H9 (cell line): ENCODE results near the gene METTL25B. TPM values are rescaled to one million over a fixed set of nuclear protein-coding genes. Genes with fewer than 3 reads are reported as not detected.
A peak's percentile ranks its signal among the peaks of the same experiment; 100 is the strongest.

Source experiments
- DNase-seq: peaks from one replicate; pipeline ENCODE4 v3.0.0-alpha.2; 2017
- H2AFZ ChIP-seq: one replicate; pipeline ENCODE4 v1.6.1; 2013; ENCODE audit warnings: mild to moderate bottlenecking, low read length, control low read depth, moderate library complexity
- H2AK5ac ChIP-seq: 2 replicates; pipeline ENCODE4 v1.6.1; 2013; ENCODE audit warnings: low read length, control low read depth, mixed read lengths; ENCODE audit not compliant: insufficient read length
- H2BK120ac ChIP-seq: one replicate; pipeline ENCODE4 v1.6.1; 2013; ENCODE audit warnings: low read depth, mild to moderate bottlenecking, low read length, control low read depth, inconsistent platforms; ENCODE audit not compliant: poor library complexity, severe bottlenecking
- H2BK12ac ChIP-seq: 2 replicates; pipeline ENCODE4 v1.6.1; 2013; ENCODE audit warnings: low read length, control low read depth, mixed read lengths, low read depth; ENCODE audit not compliant: insufficient read length
- H2BK15ac ChIP-seq: 2 replicates; pipeline ENCODE4 v1.6.1; 2013; ENCODE audit warnings: low read depth, low read length, control low read depth
- H2BK20ac ChIP-seq: one replicate; pipeline ENCODE4 v1.6.1; 2013; ENCODE audit warnings: low read depth, mild to moderate bottlenecking, low read length, control low read depth, inconsistent platforms; ENCODE audit not compliant: poor library complexity, severe bottlenecking
- H2BK5ac ChIP-seq: 2 replicates; pipeline ENCODE4 v1.6.1; 2013; ENCODE audit warnings: low read length, control low read depth, mixed read lengths; ENCODE audit not compliant: insufficient read length
- H3K14ac ChIP-seq: 2 replicates; pipeline ENCODE4 v1.6.1; 2013; ENCODE audit warnings: low read length, control low read depth; ENCODE audit not compliant: insufficient read depth
- H3K18ac ChIP-seq: 2 replicates; pipeline ENCODE4 v1.6.1; 2013; ENCODE audit warnings: low read depth, mild to moderate bottlenecking, mixed read lengths, low read length, control low read depth; ENCODE audit not compliant: insufficient read length
- H3K23ac ChIP-seq: 2 replicates; pipeline ENCODE4 v1.6.1; 2013; ENCODE audit warnings: low read length, control low read depth, mixed read lengths, low read depth; ENCODE audit not compliant: insufficient read length
- H3K23me2 ChIP-seq: 2 replicates; pipeline ENCODE4 v1.6.1; 2013; ENCODE audit warnings: low read depth, mild to moderate bottlenecking, mixed read lengths, low read length, control low read depth; ENCODE audit not compliant: insufficient read length, poor library complexity, severe bottlenecking
- H3K27ac ChIP-seq: 2 replicates; pipeline ENCODE4 v1.5.1; 2013; ENCODE audit warnings: low read length, control low read depth, mixed read lengths, low read depth; ENCODE audit not compliant: insufficient read length
- H3K27me3 ChIP-seq: 2 replicates; pipeline ENCODE4 v1.6.1; 2013; ENCODE audit warnings: low read length, control low read depth, inconsistent platforms; ENCODE audit not compliant: insufficient read depth
- H3K4ac ChIP-seq: 2 replicates; pipeline ENCODE4 v1.6.1; 2013; ENCODE audit warnings: low read depth, mild to moderate bottlenecking, control low read depth, inconsistent platforms, low read length, moderate library complexity
- H3K4me1 ChIP-seq: 2 replicates; pipeline ENCODE4 v1.6.1; 2013; ENCODE audit warnings: low read length, control low read depth, inconsistent platforms; ENCODE audit not compliant: insufficient read depth
- H3K4me2 ChIP-seq: 2 replicates; pipeline ENCODE4 v1.6.1; 2013; ENCODE audit warnings: low read length, control low read depth, mixed read lengths; ENCODE audit not compliant: insufficient read length, insufficient read depth
- H3K56ac ChIP-seq: 2 replicates; pipeline ENCODE4 v1.6.1; 2013; ENCODE audit warnings: low read depth, mild to moderate bottlenecking, mixed read lengths, low read length, control low read depth; ENCODE audit not compliant: insufficient read length
- H3K79me1 ChIP-seq: 2 replicates; pipeline ENCODE4 v1.6.1; 2013; ENCODE audit warnings: low read depth, mild to moderate bottlenecking, moderate library complexity, low read length, control low read depth, inconsistent platforms; ENCODE audit not compliant: insufficient read depth, poor library complexity, severe bottlenecking
- H3K79me2 ChIP-seq: 2 replicates; pipeline ENCODE4 v1.6.1; 2013; ENCODE audit warnings: low read length, control low read depth, inconsistent platforms; ENCODE audit not compliant: insufficient read depth
- H3K9ac ChIP-seq: 2 replicates; pipeline ENCODE4 v1.6.1; 2013; ENCODE audit warnings: low read length, control low read depth, mixed read lengths; ENCODE audit not compliant: insufficient read length; ENCODE audit errors: extremely low read depth
- H3K9me3 ChIP-seq: one replicate; pipeline ENCODE4 v1.6.1; 2013; ENCODE audit warnings: low read depth, low read length, inconsistent platforms; ENCODE audit not compliant: control insufficient read depth
- H3T11ph ChIP-seq: one replicate; pipeline ENCODE4 v1.6.1; 2013; ENCODE audit warnings: mild to moderate bottlenecking, low read length, control low read depth, inconsistent platforms
- H4K20me1 ChIP-seq: one replicate; pipeline ENCODE4 v1.6.1; 2013; ENCODE audit not compliant: control insufficient read depth, insufficient read length, insufficient read depth
- H4K5ac ChIP-seq: 2 replicates; pipeline ENCODE4 v1.6.1; 2013; ENCODE audit warnings: low read depth, mild to moderate bottlenecking, mixed read lengths, low read length, control low read depth; ENCODE audit not compliant: insufficient read length
- H4K8ac ChIP-seq: replicated peaks from 2 replicates; pipeline ENCODE4 v1.6.1; 2013; ENCODE audit warnings: low read length, control low read depth, mixed read lengths, low read depth; ENCODE audit not compliant: insufficient read length
- H4K91ac ChIP-seq: 2 replicates; pipeline ENCODE4 v1.6.1; 2013; ENCODE audit warnings: low read depth, mild to moderate bottlenecking, moderate library complexity, mixed read lengths, low read length, control low read depth; ENCODE audit not compliant: insufficient read length
- H3K27ac Mint-ChIP-seq, 3 experiments: 2 replicates in 2 of 3; 3 replicates in 1 of 3; pipeline ENCODE4 v1.8.0; 2020 to 2021; ENCODE audit warnings: mixed read lengths in 3 of 3, mild to moderate bottlenecking in 1 of 3, moderate library complexity in 1 of 3
- H3K27me3 Mint-ChIP-seq: 2 replicates; pipeline ENCODE4 v1.8.0; 2021; ENCODE audit warnings: low read depth, mild to moderate bottlenecking, moderate library complexity, mixed read lengths
- H3K36me3 Mint-ChIP-seq, 3 experiments: 2 replicates in 2 of 3; 3 replicates in 1 of 3; pipeline ENCODE4 v1.8.0; 2020 to 2021; ENCODE audit warnings: low read depth in 3 of 3, mixed read lengths in 3 of 3; ENCODE audit not compliant: insufficient read depth in 1 of 3
- H3K4me1 Mint-ChIP-seq, 2 experiments: 2 replicates each; pipeline ENCODE4 v1.8.0; 2020; ENCODE audit warnings: mixed read lengths in 2 of 2
- H3K4me3 Mint-ChIP-seq, 2 experiments: 2 replicates in 1 of 2; 3 replicates in 1 of 2; pipeline ENCODE4 v1.8.0; 2020 to 2021; ENCODE audit warnings: mild to moderate bottlenecking in 2 of 2, mixed read lengths in 2 of 2, moderate library complexity in 1 of 2
- H3K9me3 Mint-ChIP-seq, 2 experiments: 2 replicates in 1 of 2; 3 replicates in 1 of 2; pipeline ENCODE4 v1.8.0; 2020; ENCODE audit warnings: mild to moderate bottlenecking in 2 of 2, mixed read lengths in 2 of 2, moderate library complexity in 1 of 2
- CTCF ChIP-seq: fragments of 200-600 bp; sonication (generic); conservative IDR thresholded peaks from 3 replicates; pipeline ENCODE4 v1.8.0; 2021; ENCODE audit warnings: antibody characterized with exemption, mild to moderate bottlenecking
- WGBS: extraction: QIAGEN DNeasy Blood & Tissue Kit; methylation state at CpG from one replicate; pipeline ENCODE4 v1.1.7; 2013; ENCODE audit warnings: missing lambda C conversion rate, low lambda C conversion rate, mixed read lengths; ENCODE audit not compliant: insufficient read length; ENCODE audit errors: extremely low coverage; 5-methylcytosine and 5-hydroxymethylcytosine counted together
- total RNA-seq: library from RNA; stranded (reverse); gene quantifications from 2 replicates; pipeline ENCODE4 v1.2.1, GENCODE V29; 2021

The METTL25B gene
- total RNA-seq, 1 experiment from 2014 or later = 26.2 TPM

GRCh38 chr1:156745881-156746280, 17.6 kb downstream of the METTL25B start:
- H3K9me3 ChIP-seq = no peaks in the 10 kb centered on the region
- H3K79me1 ChIP-seq = no peaks in the 10 kb centered on the region
- H3K36me3 Mint-ChIP-seq = peaks cover 33 to 51% (median 40%) of the 10 kb centered on the region in 3 experiments
- peak overlapping the region; percentile 82 to 91 for H3K4me3 Mint-ChIP-seq
- no peaks in the 10 kb centered on the region for H3K27me3 ChIP-seq
- H4K5ac ChIP-seq = no peak overlapping the region
- TF ChIP-seq CTCF = no peak
- H3K23ac ChIP-seq = no peak overlapping the region
- no peak for DNase-seq
- peak overlapping the region; percentile 81 to 100 (median 100); a peak in 5 of 7 replicates for H3K27ac Mint-ChIP-seq
- H3K4ac ChIP-seq = no peak overlapping the region
- peaks cover 26% of the 10 kb centered on the region for H3K4me1 ChIP-seq
- peak overlapping the region; percentile 53 for H3K4me2 ChIP-seq
- no peak overlapping the region for H2BK120ac ChIP-seq
- H4K20me1 ChIP-seq = no peaks in the 10 kb centered on the region
- no peak overlapping the region for H2AK5ac ChIP-seq
- no peak overlapping the region for H2BK5ac ChIP-seq
- peak overlapping the region; percentile 43 for H4K91ac ChIP-seq
- H3K56ac ChIP-seq = no peak overlapping the region
- no peaks in the 10 kb centered on the region for H3K27me3 Mint-ChIP-seq
- peak overlapping the region; percentile 53 for H3K9ac ChIP-seq
- WGBS = no CpG with 5 or more reads among the region's 3 CpGs
- peaks cover 64 to 70% of the 10 kb centered on the region in 2 experiments for H3K4me1 Mint-ChIP-seq
- no peak overlapping the region for H3K14ac ChIP-seq
- no peak overlapping the region for H3T11ph ChIP-seq
- H3K18ac ChIP-seq = no peak overlapping the region
- H3K27ac ChIP-seq = no peak overlapping the region
- peaks cover 32% of the 10 kb centered on the region; the same call in 1 of the 2 replicates for H3K79me2 ChIP-seq
- no peak overlapping the region for H4K8ac ChIP-seq
- H2BK15ac ChIP-seq = 0 out of 2 replicates have a peak overlapping the region, but pooled peaks have one; percentile 27
- no peak overlapping the region for H2BK20ac ChIP-seq
- H3K9me3 Mint-ChIP-seq = no peaks in the 10 kb centered on the region
- H2AFZ ChIP-seq = no peak overlapping the region
- H3K23me2 ChIP-seq = peaks cover 23% of the 10 kb centered on the region
- no peak overlapping the region for H2BK12ac ChIP-seq
